Smooth muscle cell (in vitro differentiated cells): ENCODE results near the gene ESYT3. TPM values are rescaled to one million over a fixed set of nuclear protein-coding genes. Genes with fewer than 3 reads are reported as not detected.

ENCODE experiments used
- DNase-seq: peaks from one replicate; lab custom pipeline; 2025; ENCODE audit not compliant: unreplicated experiment; lab: John Stamatoyannopoulos, UW
- H2AFZ ChIP-seq: fragments of 200-600 bp; sonication (generic); 2 replicates; pipeline ENCODE4 v1.6.0; 2016; ENCODE audit warnings: antibody characterized with exemption, low read depth, mild to moderate bottlenecking
- H3F3A ChIP-seq: fragments of 200-600 bp; sonication (generic); 2 replicates; pipeline ENCODE4 v1.6.0; 2017; ENCODE audit warnings: antibody characterized with exemption, low read depth
- H3K27ac ChIP-seq: fragments of 200-600 bp; sonication (generic); 2 replicates; pipeline ENCODE4 v1.5.1; 2016; ENCODE audit warnings: low read depth, mild to moderate bottlenecking
- H3K27me3 ChIP-seq: fragments of 200-600 bp; sonication (generic); 2 replicates; pipeline ENCODE4 v1.6.1; 2016; ENCODE audit warnings: low read depth, mild to moderate bottlenecking
- H3K36me3 ChIP-seq: fragments of 200-600 bp; sonication (generic); 2 replicates; pipeline ENCODE4 v1.5.1; 2016; ENCODE audit warnings: low read depth
- H3K4me1 ChIP-seq: fragments of 200-600 bp; sonication (generic); 2 replicates; pipeline ENCODE4 v1.5.1; 2016; ENCODE audit warnings: low read depth
- H3K4me2 ChIP-seq: fragments of 200-600 bp; sonication (generic); 2 replicates; pipeline ENCODE4 v1.6.0; 2016; ENCODE audit warnings: mild to moderate bottlenecking
- H3K4me3 ChIP-seq: fragments of 200-600 bp; sonication (generic); 2 replicates; pipeline ENCODE4 v1.5.1; 2016; ENCODE audit warnings: mild to moderate bottlenecking
- H3K79me2 ChIP-seq: fragments of 200-600 bp; sonication (generic); 2 replicates; pipeline ENCODE4 v1.6.0; 2016; ENCODE audit warnings: low read depth, mild to moderate bottlenecking
- H3K9ac ChIP-seq: fragments of 200-600 bp; sonication (generic); 2 replicates; pipeline ENCODE4 v1.6.0; 2016; ENCODE audit warnings: low read depth
- H3K9me3 ChIP-seq: fragments of 200-600 bp; sonication (generic); replicated peaks from 2 replicates; pipeline ENCODE4 v1.5.1; 2016; ENCODE audit warnings: low read depth
- H4K20me1 ChIP-seq: fragments of 200-600 bp; sonication (generic); 2 replicates; pipeline ENCODE4 v1.6.0; 2016; ENCODE audit warnings: low read depth
- WGBS: methylation state at CpG from one replicate; pipeline ENCODE4 v1.1.7; 2016; ENCODE audit warnings: low lambda C conversion rate; 5-methylcytosine and 5-hydroxymethylcytosine counted together
- polyA plus RNA-seq: library from polyadenylated mRNA; unstranded; fragments of >200 nt; fragmentation: Nextera tagmentation; extraction: Ambion mirVana; gene quantifications from 2 replicates; pipeline ENCODE4 v1.2.1, GENCODE V29; 2016
- total RNA-seq: library from RNA; depleted of rRNA; stranded (reverse); fragments of >200 nt; gene quantifications from 2 replicates; pipeline ENCODE4 v1.2.3, GENCODE V29; 2014
- TF ChIP-seq, protein P1 (sequence below): fragments of 200-600 bp; sonication (generic); IDR thresholded peaks from 2 replicates; pipeline ENCODE4 v1.5.1; 2017; ENCODE audit warnings: borderline replicate concordance, mild to moderate bottlenecking, antibody characterized with exemption; ENCODE audit not compliant: insufficient read depth, poor library complexity, severe bottlenecking

ESYT3 gene
- total and polyA plus RNA-seq, 2 experiments from 2014 or later, result 1.2 to 5.5 TPM

DNA sequence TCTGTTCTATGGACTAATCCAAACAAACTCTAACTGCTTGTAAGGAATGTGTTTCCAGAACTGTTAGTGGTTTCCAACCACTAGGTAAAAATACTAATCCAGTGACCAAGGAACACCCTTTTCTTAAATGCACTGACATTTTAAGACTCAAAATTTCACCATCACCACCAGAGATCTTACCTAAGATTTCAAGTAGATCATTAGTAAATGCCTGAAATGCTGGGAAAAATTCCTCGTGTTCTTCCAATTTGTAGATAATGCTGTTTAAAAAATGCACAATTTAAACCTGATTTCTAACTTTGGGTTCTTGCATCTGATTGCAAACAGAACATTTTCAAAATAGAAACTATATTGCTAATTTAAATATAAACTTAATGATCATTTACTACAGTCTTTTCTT is 63.4 kb downstream of the ESYT3 start:
- Histone ChIP-seq H3K4me1 (no peaks in the 10 kb centered on the region), H2AFZ (no peak overlapping the region), H3K79me2 (no peaks in the 10 kb centered on the region), H3K4me2 (no peak overlapping the region), H3K4me3 (no peak overlapping the region), H3F3A (no peaks in the 10 kb centered on the region), H3K9ac (no peak overlapping the region), H3K36me3 (no peaks in the 10 kb centered on the region), H3K27ac (no peak overlapping the region), H3K27me3 (no peaks in the 10 kb centered on the region), H4K20me1 (no peaks in the 10 kb centered on the region), H3K9me3 (no peaks in the 10 kb centered on the region)
- WGBS, result 95% methylated on average over 1 of the region's 1 CpG
- TF ChIP-seq, protein P1, sequence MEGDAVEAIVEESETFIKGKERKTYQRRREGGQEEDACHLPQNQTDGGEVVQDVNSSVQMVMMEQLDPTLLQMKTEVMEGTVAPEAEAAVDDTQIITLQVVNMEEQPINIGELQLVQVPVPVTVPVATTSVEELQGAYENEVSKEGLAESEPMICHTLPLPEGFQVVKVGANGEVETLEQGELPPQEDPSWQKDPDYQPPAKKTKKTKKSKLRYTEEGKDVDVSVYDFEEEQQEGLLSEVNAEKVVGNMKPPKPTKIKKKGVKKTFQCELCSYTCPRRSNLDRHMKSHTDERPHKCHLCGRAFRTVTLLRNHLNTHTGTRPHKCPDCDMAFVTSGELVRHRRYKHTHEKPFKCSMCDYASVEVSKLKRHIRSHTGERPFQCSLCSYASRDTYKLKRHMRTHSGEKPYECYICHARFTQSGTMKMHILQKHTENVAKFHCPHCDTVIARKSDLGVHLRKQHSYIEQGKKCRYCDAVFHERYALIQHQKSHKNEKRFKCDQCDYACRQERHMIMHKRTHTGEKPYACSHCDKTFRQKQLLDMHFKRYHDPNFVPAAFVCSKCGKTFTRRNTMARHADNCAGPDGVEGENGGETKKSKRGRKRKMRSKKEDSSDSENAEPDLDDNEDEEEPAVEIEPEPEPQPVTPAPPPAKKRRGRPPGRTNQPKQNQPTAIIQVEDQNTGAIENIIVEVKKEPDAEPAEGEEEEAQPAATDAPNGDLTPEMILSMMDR, result no peak
- no peak for DNase-seq

DNA sequence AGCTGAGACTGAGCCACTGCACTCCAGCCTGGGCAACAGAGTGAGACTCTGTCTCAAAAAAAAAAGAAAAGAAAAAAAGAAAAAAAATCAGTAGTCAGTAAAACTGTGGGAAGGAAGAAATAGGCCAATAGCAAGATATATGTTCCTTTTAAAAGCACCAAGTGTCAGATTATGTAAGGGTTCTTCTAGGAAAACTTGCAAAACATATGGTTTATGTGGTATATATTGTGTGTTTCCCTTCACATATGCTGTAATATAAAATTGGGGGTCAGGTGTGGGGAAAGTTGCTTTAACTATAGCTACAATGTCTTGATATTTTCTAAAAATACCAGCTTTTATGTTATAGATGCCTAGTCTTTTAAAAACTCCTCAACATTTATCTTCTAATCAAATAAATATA is 64.6 kb downstream of the ESYT3 start:
- no peak overlapping the region for H3K4me2 ChIP-seq
- no peaks in the 10 kb centered on the region for H3K79me2 ChIP-seq
- no peaks in the 10 kb centered on the region for H3K27me3 ChIP-seq
- no peaks in the 10 kb centered on the region for H3K4me1 ChIP-seq
- no peaks in the 10 kb centered on the region for H4K20me1 ChIP-seq
- no peak overlapping the region for H3K9ac ChIP-seq
- H3K27ac ChIP-seq, result no peak overlapping the region
- DNase-seq, result no peak
- TF ChIP-seq, protein P1, result no peak
- no peaks in the 10 kb centered on the region for H3K9me3 ChIP-seq
- H3K36me3 ChIP-seq, result no peaks in the 10 kb centered on the region
- H2AFZ ChIP-seq, result no peak overlapping the region
- no peak overlapping the region for H3K4me3 ChIP-seq
- H3F3A ChIP-seq, result no peaks in the 10 kb centered on the region

DNA sequence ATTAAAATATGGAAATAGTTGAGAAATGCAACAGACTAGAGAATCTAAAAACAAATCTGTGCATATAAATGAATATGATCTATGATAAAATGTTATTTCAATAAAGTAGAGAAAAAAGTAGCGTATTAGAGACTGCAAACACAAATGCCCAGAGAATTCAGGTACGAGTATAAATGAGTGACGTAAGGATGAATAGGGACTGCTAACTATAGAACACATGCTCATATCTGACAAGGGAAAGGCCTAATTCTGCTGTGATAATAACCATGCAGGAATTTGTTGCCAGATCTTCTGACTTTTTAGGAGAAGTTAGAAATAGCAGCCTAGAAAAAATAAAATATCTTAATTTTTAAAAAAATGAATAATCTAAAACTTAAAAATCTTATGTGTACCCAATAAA is 73.1 kb downstream of the ESYT3 start:
- Histone ChIP-seq H3K9me3 (no peaks in the 10 kb centered on the region), H4K20me1 (no peaks in the 10 kb centered on the region), H3K4me2 (no peak overlapping the region), H3K27ac (no peak overlapping the region), H3K27me3 (no peaks in the 10 kb centered on the region), H2AFZ (no peak overlapping the region), H3K4me1 (no peaks in the 10 kb centered on the region), H3K9ac (no peak overlapping the region), H3K4me3 (no peak overlapping the region), H3F3A (no peaks in the 10 kb centered on the region), H3K36me3 (no peaks in the 10 kb centered on the region), H3K79me2 (no peaks in the 10 kb centered on the region)
- DNase-seq, result no peak
- WGBS, result 90% methylated on average over 3 of the region's 3 CpGs
- TF ChIP-seq, protein P1, result no peak

DNA sequence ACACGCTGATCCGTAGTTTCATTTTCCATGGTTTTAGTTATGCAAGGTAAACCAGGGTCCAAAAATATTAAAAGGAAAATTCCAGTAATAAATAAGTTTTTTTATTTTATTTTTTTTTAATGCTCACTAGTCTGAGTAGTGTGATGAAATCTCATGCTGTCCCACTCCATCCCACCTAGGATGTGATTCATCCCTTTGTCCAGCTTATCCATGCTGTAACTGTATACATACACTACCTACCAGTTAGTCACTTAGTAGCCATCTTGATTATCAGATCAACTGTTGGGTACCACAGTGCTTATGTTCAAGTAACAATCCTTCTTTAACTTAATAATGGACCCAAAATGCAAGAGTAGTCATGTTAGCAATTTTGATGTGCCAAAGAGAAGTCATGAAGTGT is 75.2 kb downstream of the ESYT3 start:
- Histone ChIP-seq H3K36me3 (no peaks in the 10 kb centered on the region), H3K4me3 (no peak overlapping the region), H3K4me2 (no peak overlapping the region), H3K9ac (no peak overlapping the region), H3K9me3 (no peaks in the 10 kb centered on the region), H3K27ac (no peak overlapping the region), H2AFZ (no peak overlapping the region), H3K4me1 (no peaks in the 10 kb centered on the region), H3F3A (no peaks in the 10 kb centered on the region), H3K27me3 (no peaks in the 10 kb centered on the region), H4K20me1 (no peaks in the 10 kb centered on the region), H3K79me2 (no peaks in the 10 kb centered on the region)
- 99% methylated on average over 2 of the region's 2 CpGs for WGBS
- DNase-seq, result no peak
- TF ChIP-seq, protein P1, result no peak
